K562 (cell line): ENCODE measurements around the gene SEMA3A. TPM values are rescaled to one million over a fixed set of nuclear protein-coding genes. Genes with fewer than 3 reads are reported as not detected.

Source experiments
- ATAC-seq: fragments of 200-7000 bp; cut with Tn5 transposase; 3 replicates; pipeline ENCODE4 v1.9.1; 2020; ENCODE audit warnings: moderate library complexity
- BruUV-seq: library from RNA; stranded (reverse); fragments of 400-500 nt; replicated peaks from 2 replicates; lab custom pipeline; 2021; lab: Mats Ljungman, UMichigan
- CTCF ChIA-PET: fragments of 300-600 bp; formaldehyde crosslinking; extraction: SDS; loops from one replicate; lab custom pipeline; 2021; ENCODE audit warnings: low intra/inter-chr PET ratio; lab: Yijun Ruan, JAX
- POLR2A ChIA-PET: fragments of 300-600, 350-650 bp; sonication (Branson Sonifier 250); formaldehyde crosslinking; extraction: SDS; loops from one replicate; lab custom pipeline; 2021; ENCODE audit warnings: antibody characterized with exemption, inconsistent platforms; lab: Yijun Ruan, JAX
- DNase-seq, 4 experiments: peaks; one replicate each; pipeline versions ENCODE4 v3.0.0 to v3.0.0-alpha.2; 2011 to 2018; ENCODE audit warnings: low spot score in 3 of 4, mixed read lengths in 3 of 4; ENCODE audit errors: extremely low read depth in 1 of 4
- FAIRE-seq: peaks from 2 replicates; lab custom pipeline; 2011; peaks lifted over from hg19 to GRCh38; lab: Jason Lieb, UNC
- H2AFZ ChIP-seq: 2 replicates; pipeline ENCODE4 v1.6.0; 2011; ENCODE audit warnings: low read depth, low read length, control low read depth, inconsistent platforms
- H3K27ac ChIP-seq: fragments of 200-600 bp; 3 replicates; pipeline ENCODE4 v1.8.0; 2011; ENCODE audit warnings: low read depth, mild to moderate bottlenecking, control low read depth, inconsistent platforms, low read length, moderate library complexity, mixed read lengths; ENCODE audit errors: extremely low read depth
- H3K27me3 ChIP-seq, 2 experiments: fragments of 300-600 bp in 1 of 2; 2 replicates in 1 of 2; 3 replicates in 1 of 2; pipeline versions ENCODE4 v1.6.0 to v1.8.0; 2011; ENCODE audit warnings: inconsistent platforms in 2 of 2, low read length in 2 of 2, mild to moderate bottlenecking in 1 of 2, mixed read lengths in 1 of 2, moderate library complexity in 1 of 2; ENCODE audit not compliant: control insufficient read depth in 2 of 2, insufficient read depth in 2 of 2
- H3K36me3 ChIP-seq: fragments of 300-600 bp; 3 replicates; pipeline ENCODE4 v1.8.0; 2011; ENCODE audit warnings: mild to moderate bottlenecking, low read length, inconsistent platforms; ENCODE audit not compliant: control insufficient read depth, insufficient read depth
- H3K4me1 ChIP-seq, 2 experiments: fragments of 200-600 bp in 1 of 2; replicated peaks in 1 of 2; 2 replicates in 1 of 2; 3 replicates in 1 of 2; pipeline versions ENCODE4 v1.5.1 to v1.8.0; 2011; ENCODE audit warnings: inconsistent platforms in 2 of 2, low read length in 2 of 2, mild to moderate bottlenecking in 1 of 2, mixed read lengths in 1 of 2, moderate library complexity in 1 of 2; ENCODE audit not compliant: control insufficient read depth in 2 of 2, insufficient read depth in 2 of 2
- H3K4me2 ChIP-seq: 2 replicates; pipeline ENCODE4 v1.6.1; 2011; ENCODE audit warnings: low read length, control low read depth, inconsistent platforms, mixed read lengths; ENCODE audit not compliant: insufficient read depth
- H3K4me3 ChIP-seq: fragments of 200-600 bp; sonication (generic), shearing (Covaris generic); 2 replicates; pipeline ENCODE4 v1.5.1; 2016; ENCODE audit warnings: control low read depth, inconsistent platforms
- H3K79me2 ChIP-seq: fragments of 200-600 bp; 3 replicates; pipeline ENCODE4 v1.8.0; 2011; ENCODE audit warnings: low read length, inconsistent platforms; ENCODE audit not compliant: control insufficient read depth, insufficient read depth
- H3K9ac ChIP-seq, 2 experiments: 2 replicates each; pipeline versions ENCODE4 v1.6.0 to v1.6.1; 2011; ENCODE audit warnings: low read depth in 2 of 2, low read length in 2 of 2, control low read depth in 1 of 2, inconsistent platforms in 1 of 2, mild to moderate bottlenecking in 1 of 2, mixed read lengths in 1 of 2; ENCODE audit not compliant: insufficient read depth in 1 of 2
- H3K9me1 ChIP-seq: one replicate; pipeline ENCODE4 v1.6.0; 2011; ENCODE audit warnings: inconsistent platforms, mild to moderate bottlenecking, low read length, moderate library complexity; ENCODE audit not compliant: control insufficient read depth, insufficient read depth
- H3K9me3 ChIP-seq: replicated peaks from 2 replicates; pipeline ENCODE4 v1.5.1; 2011; ENCODE audit warnings: low read depth, low read length, inconsistent platforms; ENCODE audit not compliant: control insufficient read depth, insufficient read depth
- H4K20me1 ChIP-seq: replicated peaks from 2 replicates; pipeline ENCODE4 v1.6.1; 2011; ENCODE audit warnings: low read length, inconsistent platforms, mixed read lengths; ENCODE audit not compliant: control insufficient read depth, insufficient read depth
- CEBPB ChIP-seq: fragments of 450-650 bp; IDR thresholded peaks from 2 replicates; pipeline ENCODE4 v1.6.1; 2016; ENCODE audit warnings: missing genetic modification characterization, missing compliant biosample characterization
- FOXK2 ChIP-seq, 2 experiments: fragments of 450-650 bp; IDR thresholded peaks in 1 of 2; conservative IDR thresholded peaks in 1 of 2; 2 replicates each; pipeline ENCODE4 v1.6.1; 2016; ENCODE audit warnings: low read depth in 2 of 2, mild to moderate bottlenecking in 1 of 2
- MAZ ChIP-seq, 2 experiments: fragments of 450-650 bp in 1 of 2; sonication (generic) in 1 of 2; formaldehyde crosslinking; IDR thresholded peaks in 1 of 2; conservative IDR thresholded peaks in 1 of 2; 2 replicates each; pipeline versions ENCODE4 v1.4.0 to v1.5.0; 2020; ENCODE audit warnings: mild to moderate bottlenecking in 1 of 2, missing genetic modification reagents in 1 of 2
- RFX7 ChIP-seq: fragments of 250-450 bp; sonication (Bioruptor Pico); IDR thresholded peaks from 2 replicates; pipeline ENCODE4 v1.5.1; 2021; ENCODE audit warnings: mild to moderate bottlenecking
- STAT5B ChIP-seq: fragments of 250-450 bp; sonication (Bioruptor Pico); IDR thresholded peaks from 2 replicates; pipeline ENCODE4 v1.8.0; 2021; ENCODE audit warnings: mild to moderate bottlenecking, inconsistent platforms
- TEAD4 ChIP-seq, 2 experiments: sonication (generic) in 1 of 2; formaldehyde crosslinking in 1 of 2; IDR thresholded peaks; 2 replicates each; pipeline versions ENCODE4 v1.6.1 to v1.8.0; 2012 to 2022; ENCODE audit warnings: borderline replicate concordance in 1 of 2, inconsistent platforms in 1 of 2, low read length in 1 of 2, mild to moderate bottlenecking in 1 of 2, missing genetic modification reagents in 1 of 2
- WGBS: fragments of 100-300 bp; shearing (Covaris generic); methylation state at CpG from one replicate; pipeline ENCODE4 v1.1.6; 2016; ENCODE audit warnings: low coverage, mixed read lengths; ENCODE audit not compliant: insufficient coverage; ENCODE audit errors: missing lambda C conversion rate; 5-methylcytosine and 5-hydroxymethylcytosine counted together
- in situ Hi-C: fragments of 300-500 bp; cut with MboI; formaldehyde crosslinking; loops from 4 replicates; pipeline ENCODE4 v1.15.0; 2018; ENCODE audit warnings: inconsistent platforms, mixed read lengths
- intact Hi-C: fragments of 100-400 bp; cut with micrococcal nuclease; formaldehyde crosslinking; loops from 2 replicates; pipeline ENCODE4 v1.14.2; 2022
- polyA plus RNA-seq, 8 experiments: library from polyadenylated mRNA; depleted of rRNA in 4 of 8; stranded (reverse) in 5 of 8; unstranded in 3 of 8; fragments of >200 nt; fragmentation: Nextera tagmentation in 2 of 8; fragmentation: Illumina TruSeq in 1 of 8; extraction: Ambion mirVana in 2 of 8; extraction: Trizol in 1 of 8; gene quantifications; 2 replicates each; pipeline versions ENCODE4 v1.2.1 to v1.2.3, GENCODE V29; 2011 to 2014; ENCODE audit warnings: inconsistent platforms in 1 of 8, missing spikeins in 1 of 8
- total RNA-seq, 7 experiments: library from RNA; depleted of rRNA in 6 of 7; stranded (reverse); fragments of >200 nt in 6 of 7; fragmentation: Illumina TruSeq in 2 of 7; extraction: Trizol in 2 of 7; gene quantifications; 2 replicates each; pipeline versions ENCODE4 v1.2.1 to v1.2.3, GENCODE V29; 2011 to 2021; ENCODE audit warnings: low replicate concordance in 1 of 7

SEMA3A gene
- total and polyA plus RNA-seq, 9 of the 15 experiments (the other 6 are each of a cell fraction or from before 2014, with no cell fraction given): 0.36 to 3.0 (median 1.1) TPM

- ATAC-seq: no peak
Measured at GRCh38 chr7:83984591-83984990, 210.0 kb downstream of the SEMA3A start.

GRCh38 chr7:83984076-83984475 is 210.5 kb downstream of the SEMA3A start:
- H3K9me3 ChIP-seq: no peaks in the 10 kb centered on the region
- no peaks in the 10 kb centered on the region for H3K36me3 ChIP-seq
- H3K4me3 ChIP-seq: no peak overlapping the region
- BruUV-seq: no TSS peak
- no peaks in the 10 kb centered on the region for H3K79me2 ChIP-seq
- DNase-seq (no peak), ATAC-seq (no peak)
- H3K4me1 ChIP-seq: no peaks in the 10 kb centered on the region
- no peaks in the 10 kb centered on the region for H4K20me1 ChIP-seq
- H3K4me2 ChIP-seq: no peak overlapping the region
- no peak overlapping the region for H3K9ac ChIP-seq
- no peak for TF ChIP-seq RFX7 (CRISPR knock-in tag)
- no peak for TF ChIP-seq CEBPB (tag)
- TF ChIP-seq MAZ (CRISPR knock-in tag; conservative IDR thresholded peaks at IDR 0.05 in 1 of 2, IDR thresholded peaks at IDR 0.05 in 1 of 2): no peak
- TF ChIP-seq STAT5B: no peak
- TF ChIP-seq FOXK2 (conservative IDR thresholded peaks at IDR 0.05 in 1 of 2, IDR thresholded peaks at IDR 0.05 in 1 of 2; ENCODE audit: low read depth in 2 of 2): no peak
- TF ChIP-seq, all 486 proteins: peak for 0
- in situ Hi-C loops: no loop called here
- Histone ChIP-seq H2AFZ (no peak overlapping the region), H3K27me3 (no peaks in the 10 kb centered on the region), H3K27ac (no peak overlapping the region), H3K9me1 (no peaks in the 10 kb centered on the region)
- CTCF ChIA-PET: no interaction called here
- FAIRE-seq: no peak
- 1% methylated on average over 4 of the region's 4 CpGs for WGBS
- POLR2A ChIA-PET: no interaction called here
- intact Hi-C loops: no loop called here

More at GRCh38 chr7:83984591-83984990, 210.0 kb downstream of the SEMA3A start:
- no peaks in the 10 kb centered on the region for H3K4me1 ChIP-seq
- H3K9me1 ChIP-seq: no peaks in the 10 kb centered on the region
- intact Hi-C loops (no loop called here), in situ Hi-C loops (no loop called here)
- no peak for DNase-seq
- H3K27me3 ChIP-seq: no peaks in the 10 kb centered on the region
- no peak for TF ChIP-seq TEAD4 (IDR thresholded peaks at IDR 0.05; ENCODE audit: low read length)
- no peak for TF ChIP-seq TEAD4 (CRISPR knock-in tag; IDR thresholded peaks at IDR 0.05; ENCODE audit: borderline replicate concordance)
- TF ChIP-seq, all 486 proteins: peak for 0
- FAIRE-seq: no peak
- BruUV-seq: no TSS peak
- Histone ChIP-seq H2AFZ (no peak overlapping the region), H3K9ac (no peak overlapping the region), H3K36me3 (no peaks in the 10 kb centered on the region), H3K79me2 (no peaks in the 10 kb centered on the region), H3K4me3 (no peak overlapping the region), H4K20me1 (no peaks in the 10 kb centered on the region), H3K4me2 (no peak overlapping the region), H3K27ac (no peak overlapping the region), H3K9me3 (no peaks in the 10 kb centered on the region)
- POLR2A ChIA-PET: no interaction called here
- CTCF ChIA-PET: no interaction called here
